Gastrocnemius medialis (tissue), 4 donors: ENCODE results near the gene FAM78B. TPM values are rescaled to one million over a fixed set of nuclear protein-coding genes. Genes with fewer than 3 reads are reported as not detected.

Experiments used
- ATAC-seq, 2 donors: fragments of 150-250 bp; one replicate each; pipeline ENCODE4 v1.9.1; 2016
- DNase-seq, 2 donors: peaks; one replicate each; pipeline ENCODE4 v3.0.0-alpha.2; 2019
- H3K27ac ChIP-seq, 4 donors: fragments of 200-600 bp; sonication (generic); 1 replicate in 1 of 4; 2 replicates in 3 of 4; pipeline ENCODE4 v1.5.1; 2016 to 2018; ENCODE audit warnings: mild to moderate bottlenecking in 2 of 4, moderate library complexity in 1 of 4
- H3K27me3 ChIP-seq, 3 donors: fragments of 200-600 bp; sonication (generic) in 2 of 3; 1 replicate in 1 of 3; 2 replicates in 2 of 3; pipeline versions ENCODE4 v1.5.1 to v1.6.0; 2016 to 2019; ENCODE audit warnings: mild to moderate bottlenecking in 1 of 3, moderate library complexity in 1 of 3
- H3K36me3 ChIP-seq, 2 donors: fragments of 200-600 bp; sonication (generic) in 1 of 2; one replicate each; pipeline ENCODE4 v1.5.1; 2017 to 2018
- H3K4me1 ChIP-seq, 2 donors: fragments of 200-600 bp; sonication (generic) in 1 of 2; one replicate each; pipeline ENCODE4 v1.5.1; 2016 to 2017; ENCODE audit warnings: mild to moderate bottlenecking in 2 of 2
- H3K4me3 ChIP-seq, 4 donors: fragments of 200-600 bp; sonication (generic) in 3 of 4; 1 replicate in 1 of 4; 2 replicates in 3 of 4; pipeline ENCODE4 v1.5.1; 2016 to 2019; ENCODE audit warnings: mild to moderate bottlenecking in 2 of 4
- H3K9me3 ChIP-seq, 3 donors: fragments of 200-600 bp; sonication (generic) in 2 of 3; 1 replicate in 1 of 3; 2 replicates in 2 of 3; pipeline ENCODE4 v1.5.1; 2016 to 2019
- CTCF ChIP-seq, 5 experiments: fragments of 450-650 bp in 3 of 5; fragments of 200-600 bp in 2 of 5; sonication (generic) in 2 of 5; IDR thresholded peaks in 4 of 5; conservative IDR thresholded peaks in 1 of 5; 1 replicate in 4 of 5; 2 replicates in 1 of 5; pipeline ENCODE4 v1.5.1; 2016 to 2019; ENCODE audit warnings: antibody characterized with exemption in 5 of 5, mild to moderate bottlenecking in 3 of 5, moderate library complexity in 3 of 5
- POLR2A ChIP-seq, 2 donors: fragments of 450-650 bp; IDR thresholded peaks; one replicate each; pipeline ENCODE4 v1.6.1; 2017; ENCODE audit warnings: antibody characterized with exemption in 2 of 2, mild to moderate bottlenecking in 2 of 2, moderate library complexity in 2 of 2
- in situ Hi-C, 4 donors: fragments of 200-750 bp; cut with MboI; loops; one replicate each; pipeline versions ENCODE4 v1.15.0 to v1.8.0; 2017; ENCODE audit warnings: low sequenced_read_pairs in 4 of 4
- intact Hi-C: fragments of 100-400 bp; cut with DNase I; formaldehyde crosslinking; loops from one replicate; pipeline ENCODE4 v1.15.1; 2023; ENCODE audit warnings: low total_unique reads
- total RNA-seq, 4 donors: library from RNA; depleted of rRNA; stranded (reverse); fragments of >200 nt; gene quantifications; one replicate each; pipeline versions ENCODE4 v1.1.0 to v1.2.3, GENCODE V29; 2016

FAM78B gene
- total RNA-seq, 4 donors from 2014 or later = 1.6 to 9.9 (median 2.6) TPM

GRCh38 chr1:166082601-166083000 lies 84.2 kb downstream of the FAM78B start:
- intact Hi-C loops = no loop called here
- no peak for TF ChIP-seq POLR2A (IDR thresholded peaks at IDR 0.05)
- ATAC-seq = no peak
- in situ Hi-C loops = no loop called here
- Histone ChIP-seq H3K4me1 (peaks cover 3 to 8% of the 10 kb centered on the region in 2 donors), H3K27ac (no peak overlapping the region), H3K9me3 (no peaks in the 10 kb centered on the region), H3K27me3 (no peaks in the 10 kb centered on the region), H3K4me3 (no peak overlapping the region), H3K36me3 (no peaks in the 10 kb centered on the region)
- no peak for DNase-seq

- peaks cover 3 to 8% of the 10 kb centered on the region in 2 donors for H3K4me1 ChIP-seq
- intact Hi-C loops (no loop called here), in situ Hi-C loops (no loop called here)
- DNase-seq (no peak), ATAC-seq (no peak)
- no peaks in the 10 kb centered on the region for H3K27me3 ChIP-seq
- no peak overlapping the region for H3K4me3 ChIP-seq
- TF ChIP-seq POLR2A (IDR thresholded peaks at IDR 0.05) (no peak), CTCF (IDR thresholded peaks at IDR 0.05 in 4 of 5, conservative IDR thresholded peaks at IDR 0.05 in 1 of 5) (no peak)
- H3K9me3 ChIP-seq = no peaks in the 10 kb centered on the region
- H3K27ac ChIP-seq = peak overlapping the region in 1 of 4 donors; percentile 4
- no peaks in the 10 kb centered on the region for H3K36me3 ChIP-seq
Observed at GRCh38 chr1:166080967-166081870, 85.6 kb downstream of the FAM78B start.

GRCh38 chr1:166080277-166080966 lies 86.4 kb downstream of the FAM78B start:
- no peak for TF ChIP-seq POLR2A (IDR thresholded peaks at IDR 0.05)
- TF ChIP-seq CTCF (IDR thresholded peaks at IDR 0.05 in 4 of 5, conservative IDR thresholded peaks at IDR 0.05 in 1 of 5) = no peak
- intact Hi-C loops = no loop called here
- Histone ChIP-seq H3K27me3 (no peaks in the 10 kb centered on the region), H3K4me3 (no peak overlapping the region), H3K36me3 (no peaks in the 10 kb centered on the region), H3K27ac (peak overlapping the region in 1 of 4 donors; percentile 4), H3K9me3 (no peaks in the 10 kb centered on the region), H3K4me1 (peaks cover 3 to 8% of the 10 kb centered on the region in 2 donors)
- in situ Hi-C loops = no loop called here
- DNase-seq (no peak), ATAC-seq (no peak)

- Histone ChIP-seq H3K36me3 (no peaks in the 10 kb centered on the region), H3K27me3 (no peaks in the 10 kb centered on the region), H3K4me1 (peaks cover 3 to 8% of the 10 kb centered on the region in 2 donors), H3K4me3 (no peak overlapping the region), H3K9me3 (no peaks in the 10 kb centered on the region), H3K27ac (no peak overlapping the region)
- DNase-seq (no peak), ATAC-seq (no peak)
- TF ChIP-seq POLR2A (IDR thresholded peaks at IDR 0.05) (no peak), CTCF (IDR thresholded peaks at IDR 0.05 in 4 of 5, conservative IDR thresholded peaks at IDR 0.05 in 1 of 5) (no peak)
- intact Hi-C loops (no loop called here), in situ Hi-C loops (no loop called here)
Observed at GRCh38 chr1:166079276-166079675, 87.5 kb downstream of the FAM78B start.

- Histone ChIP-seq H3K27ac (no peak overlapping the region), H3K27me3 (no peaks in the 10 kb centered on the region), H3K4me1 (no peaks in the 10 kb centered on the region), H3K4me3 (no peak overlapping the region), H3K36me3 (no peaks in the 10 kb centered on the region), H3K9me3 (no peaks in the 10 kb centered on the region)
- intact Hi-C loops (no loop called here), in situ Hi-C loops (no loop called here)
- no peak for DNase-seq
- no peak for TF ChIP-seq CTCF (IDR thresholded peaks at IDR 0.05 in 4 of 5, conservative IDR thresholded peaks at IDR 0.05 in 1 of 5)
- TF ChIP-seq POLR2A (IDR thresholded peaks at IDR 0.05) = no peak
- no peak for ATAC-seq
Observed at GRCh38 chr1:166073489-166073888, 93.3 kb downstream of the FAM78B start.
